HG03342 (cell line): ENCODE results near the gene RECQL.
"Not testable (repeated sequence)": the region's sequence is repeated elsewhere in the genome, so short reads cannot be mapped to it uniquely, and the experiment has no call there.

Source experiments
- ATAC-seq: cut with Tn5 transposase; IDR thresholded peaks from one replicate; pipeline ENCODE4 v1.9.1; 2021; ENCODE audit warnings: mild to moderate bottlenecking, moderate library complexity; ENCODE audit not compliant: unreplicated experiment

The RECQL gene

DNA sequence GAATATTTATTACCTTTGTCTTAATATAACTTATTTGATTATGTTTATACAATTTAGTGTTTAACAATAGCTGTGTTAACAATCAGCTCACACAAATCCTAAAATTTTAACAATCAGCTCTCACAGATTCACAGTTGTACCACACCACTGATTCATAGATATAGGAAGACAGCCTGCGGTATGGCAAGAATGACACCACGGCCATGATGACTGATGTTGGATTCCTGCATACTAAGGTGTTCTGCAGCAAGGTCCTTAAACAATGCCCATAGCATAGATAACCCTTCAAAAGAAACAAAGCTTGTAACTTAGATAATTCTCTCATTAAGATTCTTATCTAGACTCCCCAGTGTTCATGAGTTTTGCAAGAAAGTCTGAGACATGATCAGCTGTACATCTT, 67.9 kb downstream of the RECQL start:
- no peak for ATAC-seq

DNA sequence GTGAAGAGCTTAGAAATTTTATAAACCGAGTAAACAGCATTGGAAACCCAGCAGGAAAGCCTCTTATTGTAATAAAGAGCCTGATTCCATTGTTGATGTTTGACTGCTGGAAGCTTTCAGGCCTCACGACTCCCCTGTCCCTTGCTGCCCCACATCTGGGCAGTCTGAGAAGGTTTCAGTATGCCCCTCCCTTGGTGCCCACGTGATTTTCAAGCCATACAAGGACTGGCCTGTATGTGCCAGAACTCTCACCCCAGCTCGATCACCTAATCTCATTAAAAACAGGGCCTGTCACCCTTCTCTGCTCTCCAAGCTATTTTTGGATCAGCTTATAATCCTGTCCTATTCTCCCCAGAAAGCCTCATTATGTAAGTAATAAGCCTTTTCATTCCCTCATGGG, 71.4 kb downstream of the RECQL start:
- ATAC-seq: no peak

DNA sequence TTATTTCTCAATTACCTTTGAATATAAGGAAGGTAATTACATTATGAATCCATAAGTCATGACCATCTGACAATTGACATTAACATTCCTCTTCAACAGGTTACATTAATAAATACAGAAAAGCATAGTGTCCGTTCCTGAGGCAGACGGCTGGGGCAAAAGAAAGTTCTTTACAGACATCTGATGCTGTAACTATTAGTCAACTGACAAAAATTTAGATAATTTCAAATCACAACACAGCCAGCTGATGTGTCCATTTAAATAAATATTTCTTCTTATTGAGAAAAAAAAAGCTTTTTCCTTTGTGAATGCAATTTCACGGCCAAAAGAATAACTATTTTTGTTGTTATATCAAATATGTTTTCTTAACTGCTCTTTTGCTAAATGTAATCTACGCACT, 73.2 kb downstream of the RECQL start:
- ATAC-seq: no peak

DNA sequence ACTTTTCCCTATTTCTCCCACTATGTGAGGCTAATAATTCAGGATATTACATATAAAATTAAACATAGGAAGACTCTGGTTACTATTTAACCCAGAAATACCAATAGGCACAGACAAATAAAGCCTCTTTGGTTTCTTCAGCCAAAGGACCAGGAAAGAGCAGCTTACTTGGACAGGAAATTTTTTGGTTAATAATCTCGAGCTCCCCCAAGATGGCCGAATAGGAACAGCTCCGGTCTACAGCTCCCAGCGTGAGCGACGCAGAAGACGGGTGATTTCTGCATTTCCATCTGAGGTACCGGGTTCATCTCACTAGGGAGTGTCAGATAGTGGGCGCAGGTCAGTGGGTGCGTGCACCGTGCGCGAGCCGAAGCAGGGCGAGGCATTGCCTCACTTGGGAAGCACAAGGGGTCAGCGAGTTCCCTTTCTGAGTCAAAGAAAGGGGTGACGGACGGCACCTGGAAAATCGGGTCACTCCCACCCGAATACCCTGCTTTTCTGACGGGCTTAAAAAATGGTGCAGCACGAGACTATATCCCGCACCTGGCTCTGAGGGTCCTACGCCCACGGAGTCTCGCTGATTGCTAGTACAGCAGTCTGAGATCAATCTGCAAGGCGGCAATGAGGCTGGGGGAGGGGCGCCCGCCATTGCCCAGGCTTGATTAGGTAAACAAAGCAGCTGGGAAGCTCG, 82.3 kb downstream of the RECQL start:
- not testable (repeated sequence) for ATAC-seq
